Measurements from ENCODE around the gene RPL28.
A peak's percentile ranks its signal among the peaks of the same experiment; 100 is the strongest.

Gene RPL28

DNA sequence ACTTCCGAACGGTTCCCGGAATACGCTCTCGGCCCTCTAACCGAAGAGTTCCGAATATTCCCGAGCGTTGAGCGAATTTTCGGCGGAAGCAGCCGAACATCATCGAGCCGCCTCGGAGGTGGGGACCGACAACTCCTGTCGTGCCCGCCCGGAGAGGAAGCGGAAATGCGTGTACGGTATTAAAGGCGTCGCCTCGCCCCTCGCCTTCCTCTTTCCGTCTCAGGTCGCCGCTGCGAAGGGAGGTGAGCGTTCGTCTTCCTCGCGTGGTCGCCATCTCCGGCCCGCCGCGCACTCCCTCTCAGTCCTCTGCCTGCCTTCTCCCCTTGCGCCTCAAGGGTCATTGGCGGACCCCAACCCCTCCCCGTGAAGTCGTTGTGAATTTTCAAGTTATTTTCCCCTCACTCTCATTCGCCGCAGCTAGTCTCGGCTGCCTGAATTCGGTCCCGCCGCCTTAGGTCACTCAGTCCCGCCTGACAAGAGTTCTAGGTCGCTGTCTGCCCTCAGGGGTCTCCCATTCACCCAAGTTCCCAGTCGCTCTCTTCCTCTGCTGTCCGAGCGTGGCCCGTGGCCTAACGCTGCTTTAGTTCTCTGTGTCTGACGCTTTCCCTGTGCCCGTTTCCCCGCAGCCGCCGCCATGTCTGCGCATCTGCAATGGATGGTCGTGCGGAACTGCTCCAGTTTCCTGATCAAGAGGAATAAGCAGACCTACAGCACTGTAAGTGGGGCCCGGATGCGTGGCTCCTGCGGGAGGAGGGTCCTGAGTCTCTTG, at the start of gene RPL28:
Gene RPL28, plus strand, starts transcription at position 209 of the 769 bp plus-strand sequence. Its CDS starts 426 bp downstream, at position 635.
- peak; percentile 97 for DNase-seq

DNA sequence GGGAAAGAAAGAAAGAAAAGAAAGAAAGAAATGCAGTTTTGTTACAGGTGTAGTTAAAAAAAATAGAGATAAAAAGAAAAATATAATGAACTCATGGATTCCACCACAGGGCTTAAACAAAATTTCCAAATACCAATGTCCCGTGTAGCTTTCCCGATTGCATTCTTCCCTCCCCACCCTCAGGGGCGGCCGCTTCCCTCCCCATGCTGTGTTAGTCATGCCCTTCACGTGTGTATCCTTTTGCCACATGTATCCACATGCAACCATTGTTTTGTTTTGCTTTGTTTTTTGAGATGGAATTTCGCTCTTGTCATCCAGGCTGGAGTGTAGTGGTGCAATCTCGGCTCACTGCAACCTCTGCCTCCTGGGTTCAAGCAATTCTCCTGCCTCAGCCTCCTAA, 49.6 kb upstream of the RPL28 start:
- DNase-seq, result no peak

DNA sequence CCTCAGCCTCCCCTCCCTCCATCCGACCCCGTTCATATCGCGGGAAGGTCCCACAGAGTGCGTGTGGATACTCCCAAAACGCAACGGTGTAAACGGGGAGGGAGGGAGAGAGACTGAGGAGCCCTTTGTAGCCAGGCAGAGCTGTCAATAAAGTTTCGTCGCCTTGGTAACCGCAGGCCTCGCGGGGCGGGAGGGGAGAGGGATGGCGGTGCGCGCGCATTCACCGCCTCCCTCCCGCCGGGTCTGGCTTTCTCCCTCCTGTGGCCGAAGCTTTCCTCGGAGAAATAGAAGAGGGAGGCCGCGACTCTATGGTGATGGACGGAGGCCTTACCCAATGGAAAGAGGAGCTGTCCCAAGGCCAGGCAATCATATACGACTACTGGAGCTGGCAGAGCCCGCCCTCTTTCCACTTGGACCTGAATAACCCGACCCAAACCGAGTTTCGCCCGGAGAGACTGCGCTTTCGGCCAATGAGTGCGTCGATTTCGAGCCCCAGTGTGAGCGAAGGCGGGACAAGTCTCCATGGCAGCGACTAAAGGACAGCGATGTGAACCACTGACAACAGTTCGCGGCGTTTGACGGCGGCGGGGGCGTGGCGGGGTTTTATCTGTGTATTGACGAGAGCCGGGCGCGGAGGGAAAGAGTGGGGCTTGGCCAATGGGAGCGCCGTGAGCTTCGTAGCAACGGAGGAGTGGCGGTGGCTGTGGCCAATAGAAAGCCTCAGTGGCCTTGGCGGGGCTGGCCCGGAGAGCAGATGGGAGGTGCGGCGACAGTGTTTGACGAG, 46.4 kb upstream of the RPL28 start, which contains the start of gene KMT5C:
Gene KMT5C, plus strand, starts transcription at position 772 of the 784 bp plus-strand sequence. CDS start 2,061 bp downstream, outside the sequence.
- peak; percentile 100 for DNase-seq

DNA sequence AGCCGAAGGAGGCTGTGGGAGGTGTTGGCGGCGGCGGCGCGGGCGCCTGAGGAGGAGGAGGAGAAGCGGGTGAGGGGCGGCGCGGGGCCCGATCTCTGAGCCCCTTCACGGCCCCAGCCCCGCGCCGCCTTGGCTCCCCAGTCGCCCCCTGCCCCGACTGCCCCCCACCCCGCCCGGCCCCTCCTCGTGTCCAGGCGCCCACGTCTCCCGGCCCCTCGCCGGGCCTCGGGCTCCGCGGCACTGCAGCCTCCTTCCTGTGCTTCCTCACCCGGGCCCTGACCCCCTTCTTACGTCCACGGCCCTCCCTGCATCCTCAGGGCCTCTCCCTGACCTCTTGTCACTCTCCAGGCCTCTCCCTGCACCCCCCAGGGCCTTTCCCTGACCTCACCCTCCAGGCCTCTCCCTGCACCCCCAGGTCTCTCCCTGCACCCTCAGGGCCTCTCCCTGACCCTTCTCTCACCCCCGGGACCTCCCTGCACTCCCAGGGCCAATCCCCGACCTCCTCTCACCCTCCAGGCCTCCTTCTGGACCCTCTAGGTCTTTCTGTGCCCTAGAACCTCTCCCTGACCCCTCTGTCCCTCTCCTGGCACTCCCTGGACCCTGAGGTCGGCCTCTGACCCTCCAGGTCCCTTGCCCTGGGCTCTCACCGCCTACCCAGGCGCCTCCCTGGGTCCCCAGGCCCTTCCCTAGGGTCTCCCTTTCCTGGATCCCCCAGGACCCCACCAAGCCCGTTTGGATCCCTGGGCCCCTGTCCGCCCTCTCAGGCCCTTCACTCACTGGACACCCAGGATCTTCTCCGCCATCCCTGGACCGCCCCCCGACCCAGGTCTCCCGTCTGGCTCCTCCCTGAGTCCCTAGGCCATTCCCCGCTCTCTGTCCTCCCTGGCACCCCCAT, 45.6 kb upstream of the RPL28 start:
- DNase-seq, result no peak

DNA sequence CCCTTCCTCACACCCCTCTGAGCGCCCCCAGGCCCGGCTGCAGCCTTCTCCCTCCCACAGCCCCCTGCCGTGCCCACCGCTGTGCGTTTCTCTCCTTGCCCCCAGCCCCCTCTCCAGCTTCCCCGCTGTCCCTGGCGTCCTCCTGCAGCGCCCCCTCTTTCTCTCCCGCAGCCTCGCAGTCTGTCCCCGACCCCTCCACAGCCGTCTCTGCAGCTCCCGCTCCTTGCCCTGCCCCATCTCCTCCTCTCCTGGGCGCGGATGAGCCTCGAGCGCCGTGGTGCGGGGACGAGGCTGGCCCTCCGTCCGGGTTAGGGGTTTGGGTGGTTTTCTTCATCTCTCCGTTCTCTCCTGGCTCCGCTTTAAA, 45.0 kb upstream of the RPL28 start:
- no peak for DNase-seq

DNA sequence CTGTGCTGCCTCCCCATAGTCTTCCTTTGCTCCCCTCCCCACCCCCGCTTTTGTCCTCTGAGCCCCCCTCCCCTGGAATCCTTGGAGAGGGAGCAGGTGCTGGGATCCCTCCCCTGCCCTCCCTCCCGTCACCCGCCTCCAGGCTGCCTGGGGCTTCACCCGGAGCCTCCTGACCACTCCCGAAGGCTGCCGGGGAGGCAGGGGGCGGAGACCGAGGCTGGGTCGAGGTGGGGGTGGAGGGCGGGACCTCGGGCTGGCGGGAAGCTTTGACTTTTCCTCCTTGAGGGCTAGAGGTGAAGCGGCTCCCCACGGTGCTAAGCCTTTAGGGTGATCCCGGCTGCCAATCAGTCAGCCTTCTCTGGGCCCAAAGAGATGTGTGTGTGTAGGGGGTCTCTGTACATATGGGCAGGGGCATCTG, 44.6 kb upstream of the RPL28 start:
- no peak for DNase-seq

DNA sequence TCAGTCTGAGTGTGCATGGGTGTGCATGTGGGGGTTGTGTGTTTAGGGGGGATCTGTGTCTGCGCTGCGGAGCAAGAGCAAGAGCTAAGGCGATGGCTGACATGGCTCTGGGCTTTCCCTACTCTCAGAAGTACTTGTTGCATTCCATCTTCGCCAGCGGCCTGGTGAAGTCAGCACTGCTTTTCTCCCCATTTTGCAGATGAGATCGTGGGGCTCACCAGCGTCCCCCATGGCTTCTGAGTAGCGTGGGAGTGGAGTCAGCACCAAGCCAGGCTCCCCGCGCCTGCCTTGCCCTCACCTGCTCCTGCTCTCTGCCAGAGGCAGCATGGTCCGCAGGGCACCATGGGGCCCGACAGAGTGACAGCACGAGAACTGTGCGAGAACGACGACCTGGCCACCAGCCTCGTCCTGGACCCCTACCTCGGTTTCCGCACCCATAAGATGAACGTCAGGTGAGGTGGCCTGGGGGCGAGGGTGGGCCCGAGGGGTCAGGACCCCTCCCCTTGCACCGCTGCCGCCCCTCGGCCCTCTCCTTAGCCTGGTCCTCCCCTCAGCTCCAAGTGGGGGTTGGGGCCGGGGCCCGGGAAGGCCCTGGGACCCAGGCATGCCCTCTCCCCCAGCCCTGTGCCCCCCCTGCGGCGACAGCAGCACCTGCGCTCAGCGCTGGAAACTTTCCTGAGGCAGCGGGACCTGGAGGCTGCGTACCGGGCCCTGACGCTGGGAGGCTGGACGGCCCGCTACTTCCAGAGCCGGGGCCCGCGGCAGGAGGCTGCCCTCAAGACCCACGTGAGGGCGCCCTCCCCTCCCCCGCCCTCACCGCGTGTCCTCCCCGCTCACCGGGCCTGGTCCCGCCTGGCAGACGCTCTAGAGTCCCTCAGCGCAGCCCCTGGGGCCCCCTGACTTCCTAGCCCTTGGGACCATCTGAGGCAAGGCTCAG, 43.9 kb upstream of the RPL28 start:
- no peak for DNase-seq

DNA sequence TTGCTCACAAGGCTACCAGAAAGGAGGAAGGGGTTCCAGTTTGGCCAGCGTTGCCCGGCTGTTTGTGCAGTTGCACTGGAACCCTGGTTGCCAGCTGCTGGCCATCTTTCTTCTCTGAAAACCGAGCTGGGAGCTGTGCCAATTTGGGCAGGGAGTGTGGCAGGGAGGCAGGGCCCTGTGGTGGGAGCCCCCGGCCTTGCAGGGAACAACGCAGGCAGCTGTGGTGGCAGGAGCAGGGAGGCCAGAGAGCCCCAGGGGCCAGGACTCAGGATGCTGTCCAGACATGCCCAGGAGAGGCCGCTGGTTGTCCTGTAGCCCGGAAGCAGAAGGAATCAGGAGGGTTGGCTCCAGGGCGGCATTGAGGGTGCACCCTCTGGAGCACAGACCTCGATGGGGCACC, 41.3 kb upstream of the RPL28 start:
- DNase-seq, result no peak

DNA sequence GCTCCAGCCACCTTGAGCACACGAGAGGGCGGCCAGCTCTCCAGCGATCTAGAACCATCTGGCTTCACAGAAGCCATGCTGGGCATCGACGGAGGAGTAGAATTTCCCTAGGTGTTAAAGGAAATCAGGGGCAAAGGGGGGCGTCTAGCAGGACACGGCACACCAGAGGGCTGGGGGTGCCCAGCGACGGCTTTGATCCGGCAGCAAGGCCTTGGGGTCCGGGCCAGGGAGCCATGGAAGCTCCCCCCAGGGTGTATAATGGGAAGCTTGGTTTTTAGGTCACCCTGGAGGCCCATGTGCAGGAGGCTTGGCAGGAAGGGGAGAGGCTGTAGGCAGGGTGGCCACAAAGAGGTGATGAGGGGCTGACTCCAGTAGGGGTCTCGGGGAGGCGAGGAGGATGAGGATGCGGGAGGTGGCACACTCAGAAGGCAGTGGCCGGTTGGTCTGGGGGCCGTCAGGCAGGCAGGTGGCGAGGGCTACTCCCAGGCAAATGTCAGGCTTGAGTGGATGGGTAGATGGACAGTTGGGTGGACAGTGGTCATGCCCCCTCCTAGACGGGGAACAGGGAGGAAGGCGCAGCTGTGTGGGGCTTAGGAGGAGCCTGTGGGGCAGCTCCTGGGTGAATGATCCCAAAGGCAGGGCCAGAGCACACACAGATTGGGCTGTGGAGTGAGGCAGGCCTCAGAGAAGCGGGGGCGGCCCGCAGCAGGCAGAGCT, 40.5 kb upstream of the RPL28 start:
- DNase-seq, result no peak

DNA sequence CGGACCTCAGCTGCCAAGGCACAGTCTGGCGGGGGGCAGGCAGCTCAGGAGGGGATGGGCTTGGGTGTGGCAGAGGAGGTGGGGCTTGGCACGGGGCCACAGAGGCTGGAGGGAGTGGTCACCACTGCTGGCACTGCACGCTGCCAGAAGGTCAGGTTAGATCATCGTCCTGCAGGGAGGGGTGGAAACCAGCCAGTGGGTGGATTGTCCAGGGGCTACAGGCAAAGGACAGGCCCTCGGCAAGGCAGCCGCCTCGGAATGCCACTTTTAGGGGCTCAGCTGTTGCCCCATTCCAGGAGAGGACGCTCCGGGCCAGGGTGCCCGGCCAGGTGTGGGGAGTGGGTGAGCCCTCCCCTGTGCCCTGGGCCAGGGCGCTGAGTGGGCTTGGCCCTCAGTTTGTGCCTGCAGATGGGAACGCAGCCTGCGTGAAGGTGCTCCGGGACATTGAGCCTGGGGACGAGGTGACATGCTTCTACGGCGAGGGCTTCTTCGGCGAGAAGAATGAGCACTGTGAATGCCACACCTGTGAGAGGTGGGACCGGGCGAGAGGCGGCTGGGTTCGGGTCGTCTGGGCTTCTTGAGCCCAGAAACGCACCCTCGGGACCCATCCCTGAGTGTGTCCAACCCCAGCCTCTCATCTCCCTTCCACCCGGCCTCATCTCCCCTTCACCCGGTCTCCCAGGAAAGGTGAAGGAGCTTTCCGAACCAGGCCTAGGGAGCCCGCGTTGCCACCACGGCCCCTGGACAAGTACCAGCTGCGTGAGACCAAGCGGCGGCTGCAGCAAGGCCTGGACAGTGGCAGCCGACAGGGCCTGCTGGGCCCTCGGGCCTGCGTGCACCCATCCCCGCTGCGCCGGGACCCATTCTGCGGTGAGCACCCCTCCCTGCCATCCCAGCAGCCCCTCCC, 39.7 kb upstream of the RPL28 start:
- no peak for DNase-seq

DNA sequence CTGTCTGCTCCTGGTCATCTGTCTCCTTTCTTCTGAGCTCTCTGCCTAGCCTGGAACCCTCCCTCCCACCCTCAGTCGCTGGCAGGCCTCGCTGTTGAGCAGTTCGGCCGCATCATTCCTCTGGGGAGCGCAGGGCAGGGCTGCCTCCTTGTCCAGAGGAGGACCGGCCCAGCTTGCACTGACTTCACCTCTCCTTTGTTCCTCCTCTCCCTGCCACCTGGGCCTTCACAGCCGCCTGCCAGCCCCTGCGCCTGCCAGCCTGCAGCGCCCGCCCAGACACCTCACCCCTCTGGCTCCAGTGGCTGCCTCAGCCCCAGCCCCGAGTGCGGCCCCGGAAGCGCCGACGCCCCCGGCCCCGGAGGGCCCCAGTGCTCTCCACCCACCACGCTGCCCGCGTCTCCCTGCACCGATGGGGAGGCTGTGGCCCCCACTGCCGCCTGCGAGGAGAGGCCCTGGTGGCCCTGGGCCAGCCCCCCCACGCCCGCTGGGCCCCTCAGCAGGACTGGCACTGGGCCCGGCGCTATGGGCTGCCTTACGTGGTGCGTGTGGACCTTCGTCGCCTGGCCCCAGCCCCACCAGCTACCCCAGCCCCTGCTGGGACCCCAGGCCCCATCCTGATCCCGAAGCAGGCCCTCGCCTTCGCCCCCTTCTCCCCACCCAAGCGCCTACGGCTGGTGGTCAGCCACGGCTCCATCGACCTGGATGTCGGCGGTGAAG, 38.8 kb upstream of the RPL28 start:
- DNase-seq, result no peak

DNA sequence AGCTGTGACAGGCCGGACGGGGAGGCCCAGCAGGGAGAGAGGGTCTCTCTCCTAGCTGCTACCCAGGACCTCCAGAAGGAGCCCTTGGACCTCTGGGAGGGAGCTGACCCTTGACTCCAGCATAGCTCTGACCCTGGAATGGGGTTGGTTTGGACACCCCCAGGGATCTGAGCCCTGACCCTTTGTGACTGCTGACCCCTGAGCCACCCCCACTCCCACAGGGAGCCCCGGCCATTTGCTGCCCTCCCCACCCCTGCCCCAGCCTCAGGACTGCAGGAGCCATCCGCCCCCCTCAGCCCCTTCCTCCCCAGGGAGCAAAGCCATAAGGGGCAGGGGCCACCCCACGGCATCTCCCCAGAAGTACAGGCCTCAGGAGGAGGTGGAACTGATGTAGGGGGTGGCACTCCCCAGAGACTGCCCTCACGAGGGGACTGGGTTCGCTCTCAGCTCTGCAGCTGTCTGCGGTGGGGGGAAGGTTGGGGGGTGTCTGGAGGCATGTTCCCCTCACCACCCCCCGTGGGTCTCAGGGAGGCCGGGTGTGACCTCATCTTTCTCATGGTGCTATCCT, 38.2 kb upstream of the RPL28 start:
- DNase-seq, result no peak

DNA sequence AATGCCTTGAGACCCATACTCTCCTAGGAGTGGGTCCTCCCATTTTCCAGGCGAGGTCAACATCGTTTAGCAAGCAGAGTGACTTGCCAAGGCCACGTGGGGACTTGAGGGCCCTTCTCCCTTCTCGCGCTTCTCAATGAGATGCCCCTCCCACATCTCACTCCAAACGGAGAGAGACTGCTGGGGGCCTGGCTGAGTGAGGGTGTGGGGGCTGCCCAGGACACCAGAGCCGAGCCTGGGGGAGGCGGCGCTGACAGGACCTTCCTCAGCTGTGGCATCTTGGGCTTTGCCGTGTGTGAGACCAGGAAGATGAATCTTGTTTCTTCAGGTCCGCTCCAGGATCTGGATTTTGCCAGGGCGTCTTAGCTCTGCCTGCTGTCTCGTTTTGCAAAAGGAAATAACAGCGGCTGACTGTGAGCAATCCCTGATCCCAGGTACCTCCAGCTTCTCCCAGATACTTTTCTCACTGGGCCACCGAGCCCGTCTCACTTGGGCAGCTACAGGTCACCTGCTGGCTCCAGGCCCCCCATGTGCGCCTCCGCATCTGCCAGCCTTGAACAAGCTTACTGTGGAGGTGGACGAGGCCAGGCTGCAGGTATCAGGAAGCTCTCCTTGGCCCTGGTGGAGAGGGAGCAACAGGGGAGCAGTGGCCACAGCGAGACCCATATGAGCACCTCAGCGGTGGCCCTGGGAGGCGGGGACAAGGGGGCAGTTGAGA, 37.3 kb upstream of the RPL28 start:
- DNase-seq, result no peak

DNA sequence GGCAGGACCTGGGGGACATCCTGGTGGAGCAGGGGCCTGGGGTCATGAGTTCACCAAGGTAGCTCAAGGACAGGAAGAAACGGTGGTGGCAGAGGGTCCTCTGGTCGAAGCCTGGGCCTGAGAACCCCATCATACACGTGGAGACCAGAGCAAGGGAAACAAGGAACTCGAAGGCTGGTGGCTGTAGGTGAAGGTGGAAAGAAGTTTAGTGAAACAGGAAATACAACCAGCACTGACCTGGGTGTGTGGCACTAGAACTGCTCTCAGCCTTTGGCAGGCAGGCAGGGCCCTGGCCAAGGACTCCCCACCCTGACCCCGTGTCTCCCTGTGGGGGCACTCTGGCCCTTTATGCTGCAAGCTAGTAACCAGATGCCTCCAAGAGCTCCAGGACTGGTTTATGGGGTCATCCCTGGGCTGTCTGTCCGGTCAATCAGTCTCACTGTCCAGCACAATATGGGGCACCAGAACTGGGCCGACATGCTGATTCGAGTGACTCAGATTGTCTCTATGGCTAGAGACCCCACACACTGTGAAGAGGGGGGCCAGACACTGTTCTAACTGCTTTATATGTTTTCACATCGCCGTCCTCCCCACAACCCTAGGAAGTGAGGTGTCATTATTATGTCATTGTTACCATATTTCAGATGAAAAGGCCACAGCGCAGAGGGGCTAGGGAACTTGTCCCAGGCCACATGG, 35.0 kb upstream of the RPL28 start:
- no peak for DNase-seq

DNA sequence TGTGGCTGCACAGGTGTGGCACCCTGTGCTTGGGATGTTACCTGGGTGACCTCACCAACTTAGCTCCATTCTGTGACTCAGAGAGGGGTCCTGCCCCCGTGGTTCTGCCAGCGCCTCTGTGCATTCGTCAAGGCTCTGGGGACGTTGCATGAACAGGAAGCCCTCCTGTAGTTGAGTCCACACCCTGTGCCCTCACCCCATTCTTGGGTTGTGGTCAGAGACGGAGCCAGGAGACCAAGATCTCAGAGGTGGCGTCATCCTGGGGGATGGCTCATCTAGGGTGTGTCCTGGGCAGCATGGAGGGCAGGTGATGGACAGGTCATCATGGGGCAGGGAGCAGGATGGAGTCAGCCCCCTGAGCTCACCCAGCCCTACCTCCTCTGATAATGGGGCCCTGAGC, 33.7 kb upstream of the RPL28 start:
- DNase-seq, result no peak

DNA sequence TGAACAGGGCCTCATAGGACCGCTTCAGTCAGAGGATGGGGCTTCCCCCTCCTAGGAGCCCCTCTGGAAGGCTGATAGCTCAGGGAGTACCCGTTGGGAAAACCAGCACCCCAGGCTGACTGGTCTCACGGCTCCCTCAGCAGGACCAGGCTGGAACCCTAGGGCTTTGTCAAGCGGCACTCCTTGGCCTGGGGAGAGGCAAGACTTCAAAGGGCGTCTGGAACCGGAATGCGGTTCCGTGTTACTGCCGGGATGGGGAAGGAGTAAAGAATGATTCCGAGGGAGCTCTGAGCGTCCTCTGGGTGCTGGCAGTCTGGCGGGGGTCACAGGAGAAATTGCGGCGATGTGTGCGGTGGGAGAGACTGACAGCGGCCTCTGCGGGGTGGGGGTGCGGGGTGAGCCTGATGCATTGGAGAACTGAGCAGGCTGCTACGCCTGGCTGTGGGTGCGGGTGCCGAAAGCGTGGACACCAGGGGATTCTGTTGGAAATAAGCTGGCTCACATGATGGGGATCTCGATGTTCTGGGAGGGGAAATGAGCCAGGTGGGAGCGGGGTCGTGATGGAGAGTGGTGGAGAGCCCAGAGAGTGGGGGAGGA, 33.1 kb upstream of the RPL28 start:
- DNase-seq, result no peak

DNA sequence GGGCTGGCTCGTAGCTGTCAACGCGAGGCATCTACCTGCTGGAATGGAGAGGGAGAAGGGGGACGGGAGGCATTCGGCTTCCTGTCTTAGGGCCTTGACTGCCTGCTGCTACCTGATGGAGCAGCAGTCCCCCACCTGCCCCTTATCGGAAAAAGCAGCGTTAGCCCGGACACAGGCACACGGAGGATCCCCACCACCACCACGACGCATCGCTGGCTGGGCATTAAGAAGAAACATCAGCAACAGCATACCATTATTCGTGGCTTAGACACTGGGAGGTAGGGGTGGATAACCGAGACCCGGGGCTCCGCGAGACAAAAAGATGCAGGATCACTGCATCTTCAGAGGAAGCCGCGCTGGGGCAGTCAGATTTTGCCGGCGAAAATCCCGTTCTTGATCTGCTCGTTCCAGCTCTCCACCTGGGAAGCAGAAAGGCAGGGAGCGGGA, 32.4 kb upstream of the RPL28 start:
- DNase-seq, result no peak
